ENCODE data around the gene CLTC.

CLTC gene

GRCh38 chr17:59695945-59696681 lies 76.4 kb downstream of the CLTC start:
- H3K27me3 ChIP-seq (ENCODE audit: control insufficient read depth in 2 of 2, insufficient read depth in 2 of 2, low read length in 2 of 2): no peaks in the 10 kb centered on the region
- peaks cover 8 to 13% of the 10 kb centered on the region in 2 donors for H3K4me1 ChIP-seq (ENCODE audit: control insufficient read depth in 2 of 2, insufficient read depth in 2 of 2, low read length in 2 of 2)
- no peak overlapping the region for H3K4me3 ChIP-seq (ENCODE audit: low read length in 2 of 2)
- peak overlapping the region in 1 of 2 donors; percentile 17 for H3K27ac ChIP-seq (ENCODE audit: low read depth in 2 of 2, low read length in 2 of 2)
- no peaks in the 10 kb centered on the region for H3K9me3 ChIP-seq (ENCODE audit: control insufficient read depth in 2 of 2, low read length in 2 of 2)
- H3K36me3 ChIP-seq (ENCODE audit: control insufficient read depth in 2 of 2, insufficient read depth in 2 of 2, low read length in 2 of 2): peaks cover 70 to 77% of the 10 kb centered on the region in 2 donors
- no peak overlapping the region for H3K9ac ChIP-seq (ENCODE audit: low read depth in 1 of 2, low read length in 2 of 2)

- H3K4me1 ChIP-seq (ENCODE audit: control insufficient read depth in 2 of 2, insufficient read depth in 2 of 2, low read length in 2 of 2): peaks cover 8 to 13% of the 10 kb centered on the region in 2 donors
Measured at GRCh38 chr17:59696682-59697277, 77.1 kb downstream of the CLTC start.

GRCh38 chr17:59698143-59698542 lies 78.4 kb downstream of the CLTC start:
- peaks cover 8 to 13% of the 10 kb centered on the region in 2 donors for H3K4me1 ChIP-seq (ENCODE audit: control insufficient read depth in 2 of 2, insufficient read depth in 2 of 2, low read length in 2 of 2)
- H3K27me3 ChIP-seq (ENCODE audit: control insufficient read depth in 2 of 2, insufficient read depth in 2 of 2, low read length in 2 of 2): no peaks in the 10 kb centered on the region
- H3K4me3 ChIP-seq (ENCODE audit: low read length in 2 of 2): no peak overlapping the region
- no peak overlapping the region for H3K9ac ChIP-seq (ENCODE audit: low read depth in 1 of 2, low read length in 2 of 2)
- H3K36me3 ChIP-seq (ENCODE audit: control insufficient read depth in 2 of 2, insufficient read depth in 2 of 2, low read length in 2 of 2): peaks cover 61 to 69% of the 10 kb centered on the region in 2 donors
- no peak overlapping the region for H3K27ac ChIP-seq (ENCODE audit: low read depth in 2 of 2, low read length in 2 of 2)
- no peaks in the 10 kb centered on the region for H3K9me3 ChIP-seq (ENCODE audit: control insufficient read depth in 2 of 2, low read length in 2 of 2)

More at GRCh38 chr17:59696682-59697277, 77.1 kb downstream of the CLTC start:
- Histone ChIP-seq H3K36me3 (ENCODE audit: control insufficient read depth in 2 of 2, insufficient read depth in 2 of 2, low read length in 2 of 2) (peaks cover 68 to 72% of the 10 kb centered on the region in 2 donors), H3K27ac (ENCODE audit: low read depth in 2 of 2, low read length in 2 of 2) (peak overlapping the region in 1 of 2 donors; percentile 17), H3K9me3 (ENCODE audit: control insufficient read depth in 2 of 2, low read length in 2 of 2) (no peaks in the 10 kb centered on the region), H3K4me3 (ENCODE audit: low read length in 2 of 2) (no peak overlapping the region), H3K9ac (ENCODE audit: low read depth in 1 of 2, low read length in 2 of 2) (no peak overlapping the region), H3K27me3 (ENCODE audit: control insufficient read depth in 2 of 2, insufficient read depth in 2 of 2, low read length in 2 of 2) (no peaks in the 10 kb centered on the region)

GRCh38 chr17:59699218-59699617 lies 79.5 kb downstream of the CLTC start:
- peaks cover 8 to 13% of the 10 kb centered on the region in 2 donors for H3K4me1 ChIP-seq (ENCODE audit: control insufficient read depth in 2 of 2, insufficient read depth in 2 of 2, low read length in 2 of 2)
- H3K27ac ChIP-seq (ENCODE audit: low read depth in 2 of 2, low read length in 2 of 2): no peak overlapping the region
- peaks cover 52 to 59% of the 10 kb centered on the region in 2 donors for H3K36me3 ChIP-seq (ENCODE audit: control insufficient read depth in 2 of 2, insufficient read depth in 2 of 2, low read length in 2 of 2)
- H3K9me3 ChIP-seq (ENCODE audit: control insufficient read depth in 2 of 2, low read length in 2 of 2): no peaks in the 10 kb centered on the region
- H3K9ac ChIP-seq (ENCODE audit: low read depth in 1 of 2, low read length in 2 of 2): no peak overlapping the region
- no peaks in the 10 kb centered on the region for H3K27me3 ChIP-seq (ENCODE audit: control insufficient read depth in 2 of 2, insufficient read depth in 2 of 2, low read length in 2 of 2)
- no peak overlapping the region for H3K4me3 ChIP-seq (ENCODE audit: low read length in 2 of 2)

GRCh38 chr17:59699786-59700185 lies 80.1 kb downstream of the CLTC start:
- Histone ChIP-seq H3K36me3 (ENCODE audit: control insufficient read depth in 2 of 2, insufficient read depth in 2 of 2, low read length in 2 of 2) (peaks cover 46 to 56% of the 10 kb centered on the region in 2 donors), H3K27me3 (ENCODE audit: control insufficient read depth in 2 of 2, insufficient read depth in 2 of 2, low read length in 2 of 2) (no peaks in the 10 kb centered on the region)

GRCh38 chr17:59702304-59702703 lies 82.6 kb downstream of the CLTC start:
- Histone ChIP-seq H3K27me3 (ENCODE audit: control insufficient read depth in 2 of 2, insufficient read depth in 2 of 2, low read length in 2 of 2) (no peaks in the 10 kb centered on the region), H3K9ac (ENCODE audit: low read depth in 1 of 2, low read length in 2 of 2) (no peak overlapping the region), H3K4me3 (ENCODE audit: low read length in 2 of 2) (no peak overlapping the region), H3K4me1 (ENCODE audit: control insufficient read depth in 2 of 2, insufficient read depth in 2 of 2, low read length in 2 of 2) (peaks cover 7 to 13% of the 10 kb centered on the region in 2 donors), H3K9me3 (ENCODE audit: control insufficient read depth in 2 of 2, low read length in 2 of 2) (no peaks in the 10 kb centered on the region), H3K36me3 (ENCODE audit: control insufficient read depth in 2 of 2, insufficient read depth in 2 of 2, low read length in 2 of 2) (peaks cover 23 to 36% of the 10 kb centered on the region in 2 donors), H3K27ac (ENCODE audit: low read depth in 2 of 2, low read length in 2 of 2) (no peak overlapping the region)

More at GRCh38 chr17:59699786-59700185, 80.1 kb downstream of the CLTC start:
- H3K9me3 ChIP-seq (ENCODE audit: control insufficient read depth in 2 of 2, low read length in 2 of 2): no peaks in the 10 kb centered on the region
- H3K4me3 ChIP-seq (ENCODE audit: low read length in 2 of 2): no peak overlapping the region
- no peak overlapping the region for H3K9ac ChIP-seq (ENCODE audit: low read depth in 1 of 2, low read length in 2 of 2)
- no peak overlapping the region for H3K27ac ChIP-seq (ENCODE audit: low read depth in 2 of 2, low read length in 2 of 2)
- H3K4me1 ChIP-seq (ENCODE audit: control insufficient read depth in 2 of 2, insufficient read depth in 2 of 2, low read length in 2 of 2): peaks cover 8 to 13% of the 10 kb centered on the region in 2 donors

GRCh38 chr17:59707149-59707970 lies 87.7 kb downstream of the CLTC start, which contains the start of the genes PTRH2 and VMP1:
Gene PTRH2, minus strand, starts transcription at chr17:59707430. Its CDS starts 9,452 bp downstream, at chr17:59697978.
Gene VMP1, plus strand, starts transcription at chr17:59707654. Its CDS starts 23,793 bp downstream, at chr17:59731447.
- Histone ChIP-seq H3K4me1 (ENCODE audit: control insufficient read depth in 2 of 2, insufficient read depth in 2 of 2, low read length in 2 of 2) (peaks cover 19 to 22% of the 10 kb centered on the region in 2 donors), H3K27ac (ENCODE audit: low read depth in 2 of 2, low read length in 2 of 2) (peak within 1 kb of the TSS; percentile 87 to 95), H3K9ac (ENCODE audit: low read depth in 1 of 2, low read length in 2 of 2) (peak within 1 kb of the TSS; percentile 82 to 98), H3K4me3 (ENCODE audit: low read length in 2 of 2) (peak within 1 kb of the TSS; percentile 79 to 100), H3K27me3 (ENCODE audit: control insufficient read depth in 2 of 2, insufficient read depth in 2 of 2, low read length in 2 of 2) (no peaks in the 10 kb centered on the region), H3K36me3 (ENCODE audit: control insufficient read depth in 2 of 2, insufficient read depth in 2 of 2, low read length in 2 of 2) (peaks cover 0 to 4% of the 10 kb centered on the region in 2 donors), H3K9me3 (ENCODE audit: control insufficient read depth in 2 of 2, low read length in 2 of 2) (no peaks in the 10 kb centered on the region)

GRCh38 chr17:59707971-59708430 lies 88.3 kb downstream of the CLTC start:
- no peaks in the 10 kb centered on the region for H3K9me3 ChIP-seq (ENCODE audit: control insufficient read depth in 2 of 2, low read length in 2 of 2)
- peak overlapping the region; percentile 82 to 98 for H3K9ac ChIP-seq (ENCODE audit: low read depth in 1 of 2, low read length in 2 of 2)
- peaks cover 0 to 2% of the 10 kb centered on the region in 2 donors for H3K36me3 ChIP-seq (ENCODE audit: control insufficient read depth in 2 of 2, insufficient read depth in 2 of 2, low read length in 2 of 2)
- H3K27me3 ChIP-seq (ENCODE audit: control insufficient read depth in 2 of 2, insufficient read depth in 2 of 2, low read length in 2 of 2): no peaks in the 10 kb centered on the region
- peaks cover 19 to 22% of the 10 kb centered on the region in 2 donors for H3K4me1 ChIP-seq (ENCODE audit: control insufficient read depth in 2 of 2, insufficient read depth in 2 of 2, low read length in 2 of 2)
- peak overlapping the region; percentile 87 to 95 for H3K27ac ChIP-seq (ENCODE audit: low read depth in 2 of 2, low read length in 2 of 2)
- peak overlapping the region; percentile 79 to 100 for H3K4me3 ChIP-seq (ENCODE audit: low read length in 2 of 2)

GRCh38 chr17:59711936-59712335 lies 92.2 kb downstream of the CLTC start:
- H3K27ac ChIP-seq (ENCODE audit: low read depth in 2 of 2, low read length in 2 of 2): no peak overlapping the region
- H3K27me3 ChIP-seq (ENCODE audit: control insufficient read depth in 2 of 2, insufficient read depth in 2 of 2, low read length in 2 of 2): no peaks in the 10 kb centered on the region
- H3K4me3 ChIP-seq (ENCODE audit: low read length in 2 of 2): no peak overlapping the region
- H3K9ac ChIP-seq (ENCODE audit: low read depth in 1 of 2, low read length in 2 of 2): no peak overlapping the region
- H3K4me1 ChIP-seq (ENCODE audit: control insufficient read depth in 2 of 2, insufficient read depth in 2 of 2, low read length in 2 of 2): peaks cover 9 to 12% of the 10 kb centered on the region in 2 donors
- H3K36me3 ChIP-seq (ENCODE audit: control insufficient read depth in 2 of 2, insufficient read depth in 2 of 2, low read length in 2 of 2): no peaks in the 10 kb centered on the region
- no peaks in the 10 kb centered on the region for H3K9me3 ChIP-seq (ENCODE audit: control insufficient read depth in 2 of 2, low read length in 2 of 2)

Measured in mucosa of rectum (tissue), 2 donors.